HFFc6 (cell line): ENCODE measurements around the gene KCNMB2. TPM values are rescaled to one million over a fixed set of nuclear protein-coding genes. Genes with fewer than 3 reads are reported as not detected.

ENCODE experiments used
- DNase-seq: peaks from one replicate; pipeline ENCODE4 v3.0.0-alpha.2; 2018
- H3K27ac Mint-ChIP-seq: 2 replicates; pipeline ENCODE4 v1.8.0; 2020; ENCODE audit warnings: mild to moderate bottlenecking, mixed read lengths
- H3K27me3 Mint-ChIP-seq: 2 replicates; pipeline ENCODE4 v1.8.0; 2021; ENCODE audit warnings: mild to moderate bottlenecking, moderate library complexity, mixed read lengths; ENCODE audit not compliant: insufficient read depth
- H3K36me3 Mint-ChIP-seq: 2 replicates; pipeline ENCODE4 v1.8.0; 2021; ENCODE audit warnings: low read depth, mixed read lengths
- H3K4me1 Mint-ChIP-seq: 2 replicates; pipeline ENCODE4 v1.8.0; 2020; ENCODE audit warnings: low read depth, mixed read lengths
- H3K4me3 Mint-ChIP-seq: 2 replicates; pipeline ENCODE4 v1.8.0; 2020; ENCODE audit warnings: mild to moderate bottlenecking, moderate library complexity, mixed read lengths
- H3K9me3 Mint-ChIP-seq: 2 replicates; pipeline ENCODE4 v1.8.0; 2020; ENCODE audit warnings: mild to moderate bottlenecking, mixed read lengths
- CTCF ChIP-seq: fragments of 200-600 bp; sonication (generic); IDR thresholded peaks from 2 replicates; pipeline ENCODE4 v1.5.0; 2021; ENCODE audit warnings: antibody characterized with exemption, mild to moderate bottlenecking
- total RNA-seq, 6 experiments: library from RNA; stranded (reverse); fragmentation: NEBNext Ultra II Directional; extraction: Animal tissue kit (Norgen Biotek cat#: 25700); gene quantifications; 2 replicates in 1 of 6; 3 replicates in 5 of 6; pipeline ENCODE4 v1.2.3, GENCODE V29; 2021

KCNMB2 gene
- total RNA-seq, 6 experiments from 2014 or later: not detected

DNA sequence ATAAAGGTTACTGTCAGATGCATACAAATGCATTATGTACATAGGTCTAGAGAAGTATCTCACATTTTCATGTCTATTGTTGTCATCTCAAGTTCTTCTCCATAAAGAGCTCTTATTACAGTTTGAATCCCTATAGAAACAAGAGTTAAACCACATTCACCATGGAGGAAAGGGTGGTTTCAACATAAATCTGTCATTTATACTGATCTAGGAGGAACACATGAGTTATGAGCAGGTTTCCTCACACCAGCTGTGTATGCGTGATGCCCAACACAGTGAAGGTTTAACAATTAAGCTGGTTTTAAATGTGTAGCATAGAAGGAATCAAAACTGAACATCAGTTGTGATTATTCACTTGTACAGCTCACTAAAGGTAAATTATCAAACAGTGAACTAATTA, 251.7 kb downstream of the KCNMB2 start:
- DNase-seq: no peak
- no peak overlapping the region for H3K4me3 Mint-ChIP-seq
- peaks cover 33% of the 10 kb centered on the region for H3K9me3 Mint-ChIP-seq
- no peaks in the 10 kb centered on the region for H3K27me3 Mint-ChIP-seq
- no peak overlapping the region for H3K27ac Mint-ChIP-seq
- TF ChIP-seq CTCF: no peak
- H3K4me1 Mint-ChIP-seq: no peaks in the 10 kb centered on the region
- H3K36me3 Mint-ChIP-seq: 0 out of 2 replicates have a peak, but pooled peaks cover 7% of the 10 kb centered on the region

GRCh38 chr3:178794711-178795110, 258.5 kb downstream of the KCNMB2 start:
- Mint-ChIP-seq H3K36me3 (0 out of 2 replicates have a peak, but pooled peaks cover 7% of the 10 kb centered on the region), H3K27ac (no peak overlapping the region), H3K9me3 (peaks cover 55% of the 10 kb centered on the region), H3K27me3 (peaks cover 1% of the 10 kb centered on the region; the same call in 1 of the 2 replicates), H3K4me3 (no peak overlapping the region), H3K4me1 (no peaks in the 10 kb centered on the region)
- TF ChIP-seq CTCF: no peak
- DNase-seq: no peak

GRCh38 chr3:178795349-178795748, 259.1 kb downstream of the KCNMB2 start:
- H3K4me1 Mint-ChIP-seq: no peaks in the 10 kb centered on the region
- H3K36me3 Mint-ChIP-seq: 0 out of 2 replicates have a peak, but pooled peaks cover 7% of the 10 kb centered on the region
- H3K4me3 Mint-ChIP-seq: no peak overlapping the region
- H3K9me3 Mint-ChIP-seq: peaks cover 52% of the 10 kb centered on the region
- no peak for DNase-seq
- no peak for TF ChIP-seq CTCF
- H3K27me3 Mint-ChIP-seq: peaks cover 1% of the 10 kb centered on the region; the same call in 1 of the 2 replicates
- no peak overlapping the region for H3K27ac Mint-ChIP-seq

- no peak for TF ChIP-seq CTCF
- no peaks in the 10 kb centered on the region for H3K36me3 Mint-ChIP-seq
- DNase-seq: no peak
- H3K9me3 Mint-ChIP-seq: peaks cover 12% of the 10 kb centered on the region
- no peak overlapping the region for H3K4me3 Mint-ChIP-seq
- no peak overlapping the region for H3K27ac Mint-ChIP-seq
- H3K27me3 Mint-ChIP-seq: no peaks in the 10 kb centered on the region; the same call in 1 of the 2 replicates
- H3K4me1 Mint-ChIP-seq: no peaks in the 10 kb centered on the region
Measured at GRCh38 chr3:178802259-178802658, 266.0 kb downstream of the KCNMB2 start.

- H3K36me3 Mint-ChIP-seq: no peaks in the 10 kb centered on the region
- no peaks in the 10 kb centered on the region; the same call in 1 of the 2 replicates for H3K27me3 Mint-ChIP-seq
- H3K9me3 Mint-ChIP-seq: peaks cover 4% of the 10 kb centered on the region
- no peak for TF ChIP-seq CTCF
- H3K27ac Mint-ChIP-seq: no peak overlapping the region
- DNase-seq: no peak
- no peak overlapping the region for H3K4me3 Mint-ChIP-seq
- H3K4me1 Mint-ChIP-seq: no peaks in the 10 kb centered on the region
Measured at GRCh38 chr3:178802993-178803693, 266.9 kb downstream of the KCNMB2 start.
